GM23338 (cell line): ENCODE measurements around the gene ENOX2. TPM values are rescaled to one million over a fixed set of nuclear protein-coding genes. Genes with fewer than 3 reads are reported as not detected.

Source experiments
- ATAC-seq: fragments of 200-7000 bp; cut with Tn5 transposase; 3 replicates; pipeline ENCODE4 v1.9.1; 2020
- DNase-seq: peaks from one replicate; pipeline ENCODE4 v3.0.0-alpha.2; 2015; ENCODE audit warnings: low spot score
- H2AFZ ChIP-seq: fragments of 200-600 bp; sonication (generic); 2 replicates; pipeline ENCODE4 v1.8.0; 2016; ENCODE audit warnings: antibody characterized with exemption, mild to moderate bottlenecking, moderate library complexity
- H3F3A ChIP-seq: fragments of 200-600 bp; sonication (generic); replicated peaks from 2 replicates; pipeline ENCODE4 v1.8.0; 2017; ENCODE audit warnings: antibody characterized with exemption, mixed run types, low read depth
- H3K27ac ChIP-seq: fragments of 200-600 bp; sonication (generic); 2 replicates; pipeline ENCODE4 v1.6.1; 2016; ENCODE audit warnings: low read depth
- H3K27me3 ChIP-seq: fragments of 200-600 bp; sonication (generic); 2 replicates; pipeline ENCODE4 v1.8.0; 2016; ENCODE audit warnings: mild to moderate bottlenecking, mixed run types, moderate library complexity; ENCODE audit not compliant: insufficient read depth
- H3K36me3 ChIP-seq: fragments of 200-600 bp; sonication (generic); 2 replicates; pipeline ENCODE4 v1.8.0; 2016; ENCODE audit warnings: mild to moderate bottlenecking; ENCODE audit not compliant: insufficient read depth
- H3K4me1 ChIP-seq: fragments of 200-600 bp; sonication (generic); 2 replicates; pipeline ENCODE4 v1.8.0; 2016; ENCODE audit warnings: mild to moderate bottlenecking, moderate library complexity; ENCODE audit not compliant: insufficient read depth
- H3K4me2 ChIP-seq: fragments of 200-600 bp; sonication (generic); 2 replicates; pipeline ENCODE4 v1.7.1; 2017; ENCODE audit warnings: mixed run types
- H3K4me3 ChIP-seq: fragments of 200-600 bp; sonication (generic); 2 replicates; pipeline ENCODE4 v1.6.1; 2016; ENCODE audit warnings: mixed run types
- H3K79me2 ChIP-seq: fragments of 200-600 bp; sonication (generic); replicated peaks from 2 replicates; pipeline ENCODE4 v1.8.0; 2017; ENCODE audit warnings: mild to moderate bottlenecking; ENCODE audit not compliant: insufficient read depth
- H3K9me2 ChIP-seq: fragments of 200-600 bp; sonication (generic); 2 replicates; pipeline ENCODE4 v1.8.0; 2017; ENCODE audit not compliant: insufficient read depth
- H4K20me1 ChIP-seq: fragments of 200-600 bp; sonication (generic); replicated peaks from 2 replicates; pipeline ENCODE4 v1.8.0; 2017; ENCODE audit warnings: mild to moderate bottlenecking; ENCODE audit not compliant: insufficient read depth
- H3K27ac Mint-ChIP-seq: 2 replicates; pipeline ENCODE4 v1.8.0; 2020; ENCODE audit warnings: inconsistent platforms, mild to moderate bottlenecking, moderate library complexity, mixed read lengths
- H3K27me3 Mint-ChIP-seq: 3 replicates; pipeline ENCODE4 v1.8.0; 2022; ENCODE audit warnings: low read depth, mild to moderate bottlenecking, moderate library complexity, mixed read lengths, inconsistent platforms; ENCODE audit not compliant: insufficient read depth, poor library complexity
- H3K36me3 Mint-ChIP-seq: 3 replicates; pipeline ENCODE4 v1.8.0; 2021; ENCODE audit warnings: low read depth, mild to moderate bottlenecking, inconsistent platforms, moderate library complexity, mixed read lengths
- H3K4me1 Mint-ChIP-seq: 3 replicates; pipeline ENCODE4 v1.8.0; 2020; ENCODE audit warnings: mild to moderate bottlenecking, inconsistent platforms, mixed read lengths
- H3K4me3 Mint-ChIP-seq: 3 replicates; pipeline ENCODE4 v1.8.0; 2021; ENCODE audit warnings: moderate library complexity, mild to moderate bottlenecking, inconsistent platforms, mixed read lengths
- H3K9me3 Mint-ChIP-seq: 3 replicates; pipeline ENCODE4 v1.8.0; 2020; ENCODE audit warnings: moderate library complexity, mild to moderate bottlenecking, inconsistent platforms, mixed read lengths
- CREB1 ChIP-seq: fragments of 250-450 bp; sonication (Bioruptor Pico); IDR thresholded peaks from 2 replicates; pipeline ENCODE4 v1.5.0; 2020; ENCODE audit warnings: low read depth, mild to moderate bottlenecking, moderate library complexity
- EZH2 ChIP-seq: fragments of 200-600 bp; sonication (generic); IDR thresholded peaks from one replicate; pipeline ENCODE4 v1.8.0; 2017; ENCODE audit warnings: antibody characterized with exemption, mild to moderate bottlenecking, low read depth; ENCODE audit not compliant: unreplicated experiment
- EZH2phosphoT487 ChIP-seq: fragments of 200-600 bp; sonication (generic); IDR thresholded peaks from one replicate; pipeline ENCODE4 v1.8.1; 2018; ENCODE audit warnings: antibody characterized with exemption; ENCODE audit not compliant: unreplicated experiment
- NANOG ChIP-seq: IDR thresholded peaks from 2 replicates; pipeline ENCODE4 v1.6.1; 2016; ENCODE audit warnings: antibody characterized with exemption, borderline replicate concordance
- STAT1 ChIP-seq: IDR thresholded peaks from one replicate; pipeline ENCODE4 v1.6.1; 2016; ENCODE audit warnings: antibody characterized with exemption; ENCODE audit not compliant: unreplicated experiment
- ZNF114 ChIP-seq: fragments of 250-450 bp; sonication (Bioruptor Pico); IDR thresholded peaks from 2 replicates; pipeline ENCODE4 v1.5.0; 2020; ENCODE audit warnings: mild to moderate bottlenecking, moderate library complexity
- ZNF331 ChIP-seq: fragments of 250-450 bp; sonication (Bioruptor Pico); IDR thresholded peaks from 2 replicates; pipeline ENCODE4 v1.5.0; 2020; ENCODE audit warnings: low read depth, mild to moderate bottlenecking, moderate library complexity
- polyA plus RNA-seq: library from polyadenylated mRNA; unstranded; fragments of >200 nt; fragmentation: Nextera tagmentation; extraction: Ambion mirVana; gene quantifications from 2 replicates; pipeline ENCODE4 v1.2.1, GENCODE V29; 2016
- total RNA-seq: library from RNA; depleted of rRNA; stranded (reverse); fragments of >200 nt; shearing (Covaris generic); gene quantifications from 2 replicates; pipeline ENCODE4 v1.2.3, GENCODE V29; 2014
- TF ChIP-seq, protein P1 (sequence below): fragments of 250-450 bp; sonication (Bioruptor Pico); IDR thresholded peaks from 2 replicates; pipeline ENCODE4 v1.5.0; 2020; ENCODE audit warnings: mild to moderate bottlenecking, moderate library complexity
- TF ChIP-seq, protein P2 (sequence below): IDR thresholded peaks from 2 replicates; pipeline ENCODE4 v1.6.1; 2016; ENCODE audit warnings: antibody characterized with exemption
- TF ChIP-seq, protein P3 (sequence below): IDR thresholded peaks from one replicate; pipeline ENCODE4 v1.6.1; 2018; ENCODE audit warnings: antibody characterized with exemption; ENCODE audit not compliant: unreplicated experiment
- TF ChIP-seq, protein P4 (sequence below), 2 experiments: fragments of 200-600 bp in 1 of 2; sonication (generic) in 1 of 2; conservative IDR thresholded peaks; 2 replicates each; pipeline versions ENCODE4 v1.5.1 to v1.6.1; 2016 to 2017; ENCODE audit warnings: antibody characterized with exemption in 2 of 2, low read depth in 2 of 2, mild to moderate bottlenecking in 2 of 2, moderate library complexity in 1 of 2

ENOX2 gene
- total and polyA plus RNA-seq, 2 experiments from 2014 or later: 9.6 to 11.2 TPM

DNA sequence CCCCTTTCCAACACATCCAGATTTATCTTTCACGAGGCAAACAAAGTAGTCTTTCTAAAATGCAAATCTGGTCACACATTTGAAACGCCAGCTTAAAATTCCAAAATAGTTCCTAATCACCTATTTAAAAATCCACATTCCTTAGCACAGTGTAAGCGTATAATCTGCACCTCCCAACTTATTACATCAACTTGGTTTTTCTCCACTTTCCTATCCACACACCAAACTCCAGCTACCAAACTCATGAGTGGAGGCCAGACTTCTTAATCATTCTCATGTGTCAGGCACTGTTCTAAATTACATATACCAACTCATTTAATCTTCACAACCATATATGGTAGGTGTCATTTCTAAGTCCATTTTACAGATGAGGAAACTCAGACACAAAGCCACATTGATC, 33.8 kb downstream of the ENOX2 start (continued):
- TF ChIP-seq, protein P1, sequence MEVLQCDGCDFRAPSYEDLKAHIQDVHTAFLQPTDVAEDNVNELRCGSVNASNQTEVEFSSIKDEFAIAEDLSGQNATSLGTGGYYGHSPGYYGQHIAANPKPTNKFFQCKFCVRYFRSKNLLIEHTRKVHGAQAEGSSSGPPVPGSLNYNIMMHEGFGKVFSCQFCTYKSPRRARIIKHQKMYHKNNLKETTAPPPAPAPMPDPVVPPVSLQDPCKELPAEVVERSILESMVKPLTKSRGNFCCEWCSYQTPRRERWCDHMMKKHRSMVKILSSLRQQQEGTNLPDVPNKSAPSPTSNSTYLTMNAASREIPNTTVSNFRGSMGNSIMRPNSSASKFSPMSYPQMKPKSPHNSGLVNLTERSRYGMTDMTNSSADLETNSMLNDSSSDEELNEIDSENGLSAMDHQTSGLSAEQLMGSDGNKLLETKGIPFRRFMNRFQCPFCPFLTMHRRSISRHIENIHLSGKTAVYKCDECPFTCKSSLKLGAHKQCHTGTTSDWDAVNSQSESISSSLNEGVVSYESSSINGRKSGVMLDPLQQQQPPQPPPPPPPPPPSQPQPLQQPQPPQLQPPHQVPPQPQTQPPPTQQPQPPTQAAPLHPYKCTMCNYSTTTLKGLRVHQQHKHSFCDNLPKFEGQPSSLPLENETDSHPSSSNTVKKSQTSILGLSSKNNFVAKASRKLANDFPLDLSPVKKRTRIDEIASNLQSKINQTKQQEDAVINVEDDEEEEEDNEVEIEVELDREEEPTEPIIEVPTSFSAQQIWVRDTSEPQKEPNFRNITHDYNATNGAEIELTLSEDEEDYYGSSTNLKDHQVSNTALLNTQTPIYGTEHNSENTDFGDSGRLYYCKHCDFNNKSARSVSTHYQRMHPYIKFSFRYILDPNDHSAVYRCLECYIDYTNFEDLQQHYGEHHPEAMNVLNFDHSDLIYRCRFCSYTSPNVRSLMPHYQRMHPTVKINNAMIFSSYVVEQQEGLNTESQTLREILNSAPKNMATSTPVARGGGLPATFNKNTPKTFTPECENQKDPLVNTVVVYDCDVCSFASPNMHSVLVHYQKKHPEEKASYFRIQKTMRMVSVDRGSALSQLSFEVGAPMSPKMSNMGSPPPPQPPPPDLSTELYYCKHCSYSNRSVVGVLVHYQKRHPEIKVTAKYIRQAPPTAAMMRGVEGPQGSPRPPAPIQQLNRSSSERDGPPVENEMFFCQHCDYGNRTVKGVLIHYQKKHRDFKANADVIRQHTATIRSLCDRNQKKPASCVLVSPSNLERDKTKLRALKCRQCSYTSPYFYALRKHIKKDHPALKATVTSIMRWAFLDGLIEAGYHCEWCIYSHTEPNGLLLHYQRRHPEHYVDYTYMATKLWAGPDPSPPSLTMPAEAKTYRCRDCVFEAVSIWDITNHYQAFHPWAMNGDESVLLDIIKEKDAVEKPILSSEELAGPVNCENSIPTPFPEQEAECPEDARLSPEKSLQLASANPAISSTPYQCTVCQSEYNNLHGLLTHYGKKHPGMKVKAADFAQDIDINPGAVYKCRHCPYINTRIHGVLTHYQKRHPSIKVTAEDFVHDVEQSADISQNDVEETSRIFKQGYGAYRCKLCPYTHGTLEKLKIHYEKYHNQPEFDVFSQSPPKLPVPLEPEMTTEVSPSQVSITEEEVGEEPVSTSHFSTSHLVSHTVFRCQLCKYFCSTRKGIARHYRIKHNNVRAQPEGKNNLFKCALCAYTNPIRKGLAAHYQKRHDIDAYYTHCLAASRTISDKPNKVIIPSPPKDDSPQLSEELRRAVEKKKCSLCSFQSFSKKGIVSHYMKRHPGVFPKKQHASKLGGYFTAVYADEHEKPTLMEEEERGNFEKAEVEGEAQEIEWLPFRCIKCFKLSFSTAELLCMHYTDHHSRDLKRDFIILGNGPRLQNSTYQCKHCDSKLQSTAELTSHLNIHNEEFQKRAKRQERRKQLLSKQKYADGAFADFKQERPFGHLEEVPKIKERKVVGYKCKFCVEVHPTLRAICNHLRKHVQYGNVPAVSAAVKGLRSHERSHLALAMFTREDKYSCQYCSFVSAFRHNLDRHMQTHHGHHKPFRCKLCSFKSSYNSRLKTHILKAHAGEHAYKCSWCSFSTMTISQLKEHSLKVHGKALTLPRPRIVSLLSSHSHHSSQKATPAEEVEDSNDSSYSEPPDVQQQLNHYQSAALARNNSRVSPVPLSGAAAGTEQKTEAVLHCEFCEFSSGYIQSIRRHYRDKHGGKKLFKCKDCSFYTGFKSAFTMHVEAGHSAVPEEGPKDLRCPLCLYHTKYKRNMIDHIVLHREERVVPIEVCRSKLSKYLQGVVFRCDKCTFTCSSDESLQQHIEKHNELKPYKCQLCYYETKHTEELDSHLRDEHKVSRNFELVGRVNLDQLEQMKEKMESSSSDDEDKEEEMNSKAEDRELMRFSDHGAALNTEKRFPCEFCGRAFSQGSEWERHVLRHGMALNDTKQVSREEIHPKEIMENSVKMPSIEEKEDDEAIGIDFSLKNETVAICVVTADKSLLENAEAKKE (CRISPR knock-in tag): no peak
- TF ChIP-seq, protein P2, sequence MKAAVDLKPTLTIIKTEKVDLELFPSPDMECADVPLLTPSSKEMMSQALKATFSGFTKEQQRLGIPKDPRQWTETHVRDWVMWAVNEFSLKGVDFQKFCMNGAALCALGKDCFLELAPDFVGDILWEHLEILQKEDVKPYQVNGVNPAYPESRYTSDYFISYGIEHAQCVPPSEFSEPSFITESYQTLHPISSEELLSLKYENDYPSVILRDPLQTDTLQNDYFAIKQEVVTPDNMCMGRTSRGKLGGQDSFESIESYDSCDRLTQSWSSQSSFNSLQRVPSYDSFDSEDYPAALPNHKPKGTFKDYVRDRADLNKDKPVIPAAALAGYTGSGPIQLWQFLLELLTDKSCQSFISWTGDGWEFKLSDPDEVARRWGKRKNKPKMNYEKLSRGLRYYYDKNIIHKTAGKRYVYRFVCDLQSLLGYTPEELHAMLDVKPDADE: no peak
- TF ChIP-seq STAT1: no peak
- no peak for TF ChIP-seq ZNF114

DNA sequence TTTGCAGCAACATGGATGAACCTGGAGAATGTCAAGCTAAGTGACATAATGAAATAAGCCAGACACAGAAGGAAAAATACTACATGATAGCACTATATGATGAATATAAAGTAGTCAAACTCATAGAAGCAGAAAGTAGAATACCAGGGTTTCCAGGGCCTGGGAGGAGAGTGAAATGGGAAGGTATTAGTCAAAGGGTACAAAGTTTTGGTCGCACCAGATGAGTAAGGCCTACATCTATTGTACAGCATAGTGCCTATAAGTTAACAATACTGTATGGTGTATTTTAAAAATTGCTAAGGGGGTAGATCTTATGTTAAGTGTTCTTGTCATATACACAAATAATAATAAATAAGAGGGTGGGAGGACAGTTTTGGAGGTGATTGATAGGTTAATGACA, 41.5 kb downstream of the ENOX2 start:
- DNase-seq (no peak), ATAC-seq (no peak)
- Histone ChIP-seq H3K4me1 (no peaks in the 10 kb centered on the region), H3K4me3 (no peak overlapping the region), H3K27me3 (no peaks in the 10 kb centered on the region), H2AFZ (no peak overlapping the region), H3K9me2 (no peaks in the 10 kb centered on the region), H3K79me2 (no peaks in the 10 kb centered on the region), H3K4me2 (no peak overlapping the region), H3F3A (no peaks in the 10 kb centered on the region), H4K20me1 (no peaks in the 10 kb centered on the region), H3K36me3 (no peaks in the 10 kb centered on the region), H3K27ac (no peak overlapping the region)
- Mint-ChIP-seq H3K36me3 (no peaks in the 10 kb centered on the region), H3K4me3 (no peak overlapping the region), H3K4me1 (no peaks in the 10 kb centered on the region), H3K27me3 (no peaks in the 10 kb centered on the region), H3K27ac (no peak overlapping the region), H3K9me3 (no peaks in the 10 kb centered on the region)
- TF ChIP-seq, protein P3, sequence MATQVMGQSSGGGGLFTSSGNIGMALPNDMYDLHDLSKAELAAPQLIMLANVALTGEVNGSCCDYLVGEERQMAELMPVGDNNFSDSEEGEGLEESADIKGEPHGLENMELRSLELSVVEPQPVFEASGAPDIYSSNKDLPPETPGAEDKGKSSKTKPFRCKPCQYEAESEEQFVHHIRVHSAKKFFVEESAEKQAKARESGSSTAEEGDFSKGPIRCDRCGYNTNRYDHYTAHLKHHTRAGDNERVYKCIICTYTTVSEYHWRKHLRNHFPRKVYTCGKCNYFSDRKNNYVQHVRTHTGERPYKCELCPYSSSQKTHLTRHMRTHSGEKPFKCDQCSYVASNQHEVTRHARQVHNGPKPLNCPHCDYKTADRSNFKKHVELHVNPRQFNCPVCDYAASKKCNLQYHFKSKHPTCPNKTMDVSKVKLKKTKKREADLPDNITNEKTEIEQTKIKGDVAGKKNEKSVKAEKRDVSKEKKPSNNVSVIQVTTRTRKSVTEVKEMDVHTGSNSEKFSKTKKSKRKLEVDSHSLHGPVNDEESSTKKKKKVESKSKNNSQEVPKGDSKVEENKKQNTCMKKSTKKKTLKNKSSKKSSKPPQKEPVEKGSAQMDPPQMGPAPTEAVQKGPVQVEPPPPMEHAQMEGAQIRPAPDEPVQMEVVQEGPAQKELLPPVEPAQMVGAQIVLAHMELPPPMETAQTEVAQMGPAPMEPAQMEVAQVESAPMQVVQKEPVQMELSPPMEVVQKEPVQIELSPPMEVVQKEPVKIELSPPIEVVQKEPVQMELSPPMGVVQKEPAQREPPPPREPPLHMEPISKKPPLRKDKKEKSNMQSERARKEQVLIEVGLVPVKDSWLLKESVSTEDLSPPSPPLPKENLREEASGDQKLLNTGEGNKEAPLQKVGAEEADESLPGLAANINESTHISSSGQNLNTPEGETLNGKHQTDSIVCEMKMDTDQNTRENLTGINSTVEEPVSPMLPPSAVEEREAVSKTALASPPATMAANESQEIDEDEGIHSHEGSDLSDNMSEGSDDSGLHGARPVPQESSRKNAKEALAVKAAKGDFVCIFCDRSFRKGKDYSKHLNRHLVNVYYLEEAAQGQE: no peak
- TF ChIP-seq NANOG (no peak), STAT1 (no peak), CREB1 (CRISPR knock-in tag) (no peak), ZNF331 (CRISPR knock-in tag) (no peak), EZH2 (no peak), EZH2phosphoT487 (no peak)
- TF ChIP-seq, protein P4, sequence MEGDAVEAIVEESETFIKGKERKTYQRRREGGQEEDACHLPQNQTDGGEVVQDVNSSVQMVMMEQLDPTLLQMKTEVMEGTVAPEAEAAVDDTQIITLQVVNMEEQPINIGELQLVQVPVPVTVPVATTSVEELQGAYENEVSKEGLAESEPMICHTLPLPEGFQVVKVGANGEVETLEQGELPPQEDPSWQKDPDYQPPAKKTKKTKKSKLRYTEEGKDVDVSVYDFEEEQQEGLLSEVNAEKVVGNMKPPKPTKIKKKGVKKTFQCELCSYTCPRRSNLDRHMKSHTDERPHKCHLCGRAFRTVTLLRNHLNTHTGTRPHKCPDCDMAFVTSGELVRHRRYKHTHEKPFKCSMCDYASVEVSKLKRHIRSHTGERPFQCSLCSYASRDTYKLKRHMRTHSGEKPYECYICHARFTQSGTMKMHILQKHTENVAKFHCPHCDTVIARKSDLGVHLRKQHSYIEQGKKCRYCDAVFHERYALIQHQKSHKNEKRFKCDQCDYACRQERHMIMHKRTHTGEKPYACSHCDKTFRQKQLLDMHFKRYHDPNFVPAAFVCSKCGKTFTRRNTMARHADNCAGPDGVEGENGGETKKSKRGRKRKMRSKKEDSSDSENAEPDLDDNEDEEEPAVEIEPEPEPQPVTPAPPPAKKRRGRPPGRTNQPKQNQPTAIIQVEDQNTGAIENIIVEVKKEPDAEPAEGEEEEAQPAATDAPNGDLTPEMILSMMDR (conservative IDR thresholded peaks at IDR 0.05; ENCODE audit: low read depth in 2 of 2): no peak
- TF ChIP-seq, protein P2: no peak
